ENCODE measurements around the gene TOR4A.

The TOR4A gene

DNA sequence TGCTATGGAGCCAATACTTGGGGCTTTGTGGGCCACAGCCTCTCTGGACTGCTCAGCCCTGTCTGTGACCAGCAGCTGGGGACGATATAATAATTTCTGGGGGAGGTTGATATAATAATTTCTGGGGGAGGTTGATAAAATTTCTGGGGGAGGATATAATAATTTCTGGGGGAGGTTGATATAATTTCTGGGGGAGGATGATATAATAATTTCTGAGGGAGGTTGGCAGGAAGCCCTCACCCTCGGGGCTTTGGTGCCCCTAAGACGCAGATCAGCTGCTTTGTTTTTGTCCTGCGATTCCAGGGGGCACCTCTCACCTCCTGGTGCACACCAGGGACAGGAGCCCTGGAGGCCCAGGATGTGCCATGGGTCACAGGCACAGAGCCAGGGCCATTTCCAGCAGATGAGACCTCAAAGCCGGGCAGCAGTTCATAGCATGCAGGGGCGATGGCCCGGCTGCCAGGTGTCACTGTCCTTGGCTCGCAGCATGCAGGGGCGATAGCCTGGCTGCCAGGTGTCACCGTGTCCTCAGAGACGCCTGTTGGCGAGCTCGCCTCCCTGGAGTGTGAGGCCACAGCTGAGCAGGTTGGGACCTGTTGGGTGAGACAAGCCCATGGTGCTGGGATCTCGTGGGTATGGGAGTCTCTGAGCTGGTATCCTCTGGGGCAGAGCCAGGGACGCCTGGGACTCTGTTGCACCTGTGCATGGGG lies 3.8 kb upstream of the TOR4A start:
- H3K4me3 ChIP-seq (ENCODE audit: low read depth, low read length), result no peak overlapping the region
- no peaks in the 10 kb centered on the region for H3K27me3 ChIP-seq (replicated peaks)
- in situ Hi-C loops (cut with HindIII; ENCODE audit: low pct_ligation_motif_present, low sequenced_read_pairs), result no loop called here
- DNase-seq, result no peak
- H3K36me3 ChIP-seq (replicated peaks), result peaks cover 38% of the 10 kb centered on the region
- TF ChIP-seq, protein P1, sequence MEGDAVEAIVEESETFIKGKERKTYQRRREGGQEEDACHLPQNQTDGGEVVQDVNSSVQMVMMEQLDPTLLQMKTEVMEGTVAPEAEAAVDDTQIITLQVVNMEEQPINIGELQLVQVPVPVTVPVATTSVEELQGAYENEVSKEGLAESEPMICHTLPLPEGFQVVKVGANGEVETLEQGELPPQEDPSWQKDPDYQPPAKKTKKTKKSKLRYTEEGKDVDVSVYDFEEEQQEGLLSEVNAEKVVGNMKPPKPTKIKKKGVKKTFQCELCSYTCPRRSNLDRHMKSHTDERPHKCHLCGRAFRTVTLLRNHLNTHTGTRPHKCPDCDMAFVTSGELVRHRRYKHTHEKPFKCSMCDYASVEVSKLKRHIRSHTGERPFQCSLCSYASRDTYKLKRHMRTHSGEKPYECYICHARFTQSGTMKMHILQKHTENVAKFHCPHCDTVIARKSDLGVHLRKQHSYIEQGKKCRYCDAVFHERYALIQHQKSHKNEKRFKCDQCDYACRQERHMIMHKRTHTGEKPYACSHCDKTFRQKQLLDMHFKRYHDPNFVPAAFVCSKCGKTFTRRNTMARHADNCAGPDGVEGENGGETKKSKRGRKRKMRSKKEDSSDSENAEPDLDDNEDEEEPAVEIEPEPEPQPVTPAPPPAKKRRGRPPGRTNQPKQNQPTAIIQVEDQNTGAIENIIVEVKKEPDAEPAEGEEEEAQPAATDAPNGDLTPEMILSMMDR (IDR thresholded peaks at IDR 0.05; ENCODE audit: low read depth, low read length, missing control alignments), result no peak
- no peak overlapping the region for H3K27ac ChIP-seq

DNA sequence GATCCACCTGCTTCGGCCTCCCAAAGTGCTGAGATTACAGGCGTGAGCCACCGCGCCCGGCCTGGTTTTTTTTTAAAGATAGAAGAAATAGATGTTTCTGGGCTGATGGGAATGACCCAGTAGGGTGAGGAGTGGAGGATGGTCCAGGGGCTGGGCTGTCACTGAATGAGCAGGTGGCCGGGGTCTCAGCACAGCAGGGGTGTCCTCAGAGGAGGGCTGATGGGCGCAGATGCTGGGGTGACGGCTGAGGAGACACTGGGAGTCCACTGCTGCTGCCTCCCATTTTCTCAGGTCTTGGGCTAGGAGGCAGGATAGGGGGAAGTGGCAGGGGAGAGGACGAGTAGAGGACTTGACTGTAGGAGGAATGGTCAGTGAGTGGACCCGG lies 2.3 kb upstream of the TOR4A start:
- H3K27ac ChIP-seq, result no peak overlapping the region
- TF ChIP-seq, protein P1 (IDR thresholded peaks at IDR 0.05; ENCODE audit: low read depth, low read length, missing control alignments), result no peak
- in situ Hi-C loops (cut with HindIII; ENCODE audit: low pct_ligation_motif_present, low sequenced_read_pairs), result no loop called here
- no peak for DNase-seq
- peaks cover 37% of the 10 kb centered on the region for H3K36me3 ChIP-seq (replicated peaks)
- no peak overlapping the region for H3K4me3 ChIP-seq (ENCODE audit: low read depth, low read length)
- no peaks in the 10 kb centered on the region for H3K27me3 ChIP-seq (replicated peaks)

DNA sequence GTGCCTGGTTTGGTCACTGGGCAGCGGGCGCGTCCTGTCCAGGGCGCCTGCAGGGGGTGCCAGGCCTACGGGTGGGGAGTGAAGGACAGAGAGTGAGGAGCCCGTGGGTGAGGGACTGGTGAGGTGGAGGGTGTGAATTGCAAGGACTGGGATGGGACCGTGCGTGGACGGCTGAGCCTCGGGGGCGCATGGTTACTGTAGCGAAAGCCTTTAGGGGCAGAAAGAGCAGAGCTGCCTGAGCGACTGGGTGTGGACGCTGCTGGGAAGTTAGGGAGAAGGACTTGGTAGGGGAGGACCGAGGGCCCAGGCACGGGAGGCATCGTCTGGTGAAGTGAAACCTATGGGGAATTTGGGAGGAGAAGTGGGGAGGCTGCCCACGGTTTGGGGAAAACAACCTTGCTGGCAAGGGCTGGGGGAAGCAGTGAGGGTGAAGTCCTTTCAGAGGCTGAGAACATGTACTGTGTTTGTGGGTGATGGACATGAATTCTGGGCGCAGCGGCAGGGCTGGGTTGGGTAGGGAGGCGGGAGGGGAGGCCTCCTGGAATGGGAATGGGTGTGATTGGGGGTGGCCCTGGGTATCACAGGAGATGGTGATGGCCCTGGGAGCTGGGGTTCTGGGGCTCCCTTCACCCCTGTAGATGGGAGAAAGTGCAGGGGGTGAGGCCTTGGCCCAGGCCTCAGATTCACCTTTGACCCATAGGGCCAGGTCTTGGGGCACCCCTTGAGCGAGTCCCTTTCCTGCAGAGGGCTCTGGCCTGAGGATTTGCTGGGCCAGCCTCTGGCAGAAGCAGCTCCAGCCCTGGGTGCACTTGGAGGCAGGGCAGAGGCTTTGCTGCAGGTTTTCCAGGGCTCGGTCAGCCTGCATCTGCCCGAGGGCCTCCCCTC lies 1.7 kb upstream of the TOR4A start:
- in situ Hi-C loops (cut with HindIII; ENCODE audit: low pct_ligation_motif_present, low sequenced_read_pairs), result no loop called here
- Histone ChIP-seq H3K27ac (no peak overlapping the region), H3K27me3 (replicated peaks) (no peaks in the 10 kb centered on the region), H3K4me3 (ENCODE audit: low read depth, low read length) (no peak overlapping the region), H3K36me3 (replicated peaks) (peaks cover 31% of the 10 kb centered on the region)
- TF ChIP-seq, protein P1 (IDR thresholded peaks at IDR 0.05; ENCODE audit: low read depth, low read length, missing control alignments), result no peak
- no peak for DNase-seq

GRCh38 chr9:137276473-137277328 lies 825 bp upstream of the TOR4A start:
- TF ChIP-seq, protein P1 (IDR thresholded peaks at IDR 0.05; ENCODE audit: low read depth, low read length, missing control alignments), result no peak
- no peak for DNase-seq
- H3K4me3 ChIP-seq (ENCODE audit: low read depth, low read length), result peak overlapping the region; percentile 63

DNA sequence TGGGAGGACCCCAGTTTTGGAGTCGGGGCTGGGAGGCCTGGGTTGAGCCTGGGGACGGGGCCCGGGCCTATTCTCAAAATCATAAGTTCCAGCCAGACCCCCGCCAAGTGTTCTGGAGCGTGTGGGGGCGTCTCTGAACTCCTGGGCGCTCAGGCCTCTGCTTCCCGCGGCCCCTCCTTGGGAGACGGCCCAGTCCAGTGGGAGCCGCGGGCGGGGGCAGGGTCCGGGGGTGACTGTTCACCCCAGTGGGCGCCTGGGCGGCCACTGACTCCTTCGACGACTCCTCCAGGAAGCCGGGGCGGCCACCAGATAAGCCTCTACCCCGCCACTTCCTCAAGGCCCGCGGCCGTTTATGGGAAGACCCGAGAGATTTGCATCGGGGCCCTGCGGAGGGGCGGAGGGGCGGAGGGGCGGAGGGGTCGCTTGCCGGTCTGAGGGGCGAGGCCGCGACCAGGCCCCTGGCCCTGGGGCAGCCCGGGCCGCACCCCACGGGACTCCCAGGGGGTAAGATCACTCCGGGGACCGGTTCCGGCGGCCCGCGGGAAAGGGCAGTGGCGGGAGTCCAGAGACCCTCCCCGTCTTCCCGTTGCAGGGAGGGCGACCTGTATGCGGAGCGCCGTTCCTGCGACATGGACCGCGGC lies 655 bp downstream of the TOR4A start:
- H3K27me3 ChIP-seq (replicated peaks), result no peaks in the 10 kb centered on the region
- no peak for DNase-seq
- in situ Hi-C loops (cut with HindIII; ENCODE audit: low pct_ligation_motif_present, low sequenced_read_pairs), result no loop called here
- TF ChIP-seq, protein P1 (IDR thresholded peaks at IDR 0.05; ENCODE audit: low read depth, low read length, missing control alignments), result no peak
- H3K4me3 ChIP-seq (ENCODE audit: low read depth, low read length), result peak overlapping the region; percentile 63
- H3K36me3 ChIP-seq (replicated peaks), result peaks cover 18% of the 10 kb centered on the region
- no peak overlapping the region for H3K27ac ChIP-seq

More at GRCh38 chr9:137276473-137277328, 825 bp upstream of the TOR4A start:
- no peaks in the 10 kb centered on the region for H3K27me3 ChIP-seq (replicated peaks)
- in situ Hi-C loops (cut with HindIII; ENCODE audit: low pct_ligation_motif_present, low sequenced_read_pairs), result no loop called here
- H3K27ac ChIP-seq, result no peak overlapping the region
- peaks cover 29% of the 10 kb centered on the region for H3K36me3 ChIP-seq (replicated peaks)
